ENCODE data around the gene TNRC6A. TPM values are rescaled to one million over a fixed set of nuclear protein-coding genes. Genes with fewer than 3 reads are reported as not detected.
A peak's percentile ranks its signal among the peaks of the same experiment; 100 is the strongest.

The TNRC6A gene
- total RNA-seq, 1 experiment from 2014 or later: 20.3 TPM

DNA sequence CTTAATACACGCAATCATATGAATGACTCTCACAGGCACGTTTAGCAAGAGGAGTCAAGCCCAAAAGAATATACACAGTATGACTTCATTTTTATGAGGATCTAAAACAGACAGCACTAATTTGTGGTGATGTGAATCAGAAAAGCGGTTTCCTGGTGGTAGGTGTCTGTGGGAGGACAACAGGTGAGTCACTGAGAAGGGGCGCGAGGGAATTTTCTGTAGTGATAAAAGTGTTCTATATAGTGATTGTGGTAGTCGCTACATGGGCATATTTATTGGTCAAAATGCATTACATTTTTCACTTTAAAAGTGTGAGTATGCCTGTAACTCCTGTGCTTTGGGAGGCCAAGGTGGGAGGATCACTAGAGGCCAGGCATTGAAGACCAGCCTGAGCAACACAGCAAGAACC lies 7.6 kb upstream of the TNRC6A start:
- CTCF ChIA-PET: no interaction called here
- no peak for TF ChIP-seq EZH2phosphoT487 (IDR thresholded peaks at IDR 0.05; ENCODE audit: borderline replicate concordance, low read length)
- no peak for TF ChIP-seq EZH2 (IDR thresholded peaks at IDR 0.05; ENCODE audit: low read length, unreplicated experiment)
- TF ChIP-seq, protein P1, sequence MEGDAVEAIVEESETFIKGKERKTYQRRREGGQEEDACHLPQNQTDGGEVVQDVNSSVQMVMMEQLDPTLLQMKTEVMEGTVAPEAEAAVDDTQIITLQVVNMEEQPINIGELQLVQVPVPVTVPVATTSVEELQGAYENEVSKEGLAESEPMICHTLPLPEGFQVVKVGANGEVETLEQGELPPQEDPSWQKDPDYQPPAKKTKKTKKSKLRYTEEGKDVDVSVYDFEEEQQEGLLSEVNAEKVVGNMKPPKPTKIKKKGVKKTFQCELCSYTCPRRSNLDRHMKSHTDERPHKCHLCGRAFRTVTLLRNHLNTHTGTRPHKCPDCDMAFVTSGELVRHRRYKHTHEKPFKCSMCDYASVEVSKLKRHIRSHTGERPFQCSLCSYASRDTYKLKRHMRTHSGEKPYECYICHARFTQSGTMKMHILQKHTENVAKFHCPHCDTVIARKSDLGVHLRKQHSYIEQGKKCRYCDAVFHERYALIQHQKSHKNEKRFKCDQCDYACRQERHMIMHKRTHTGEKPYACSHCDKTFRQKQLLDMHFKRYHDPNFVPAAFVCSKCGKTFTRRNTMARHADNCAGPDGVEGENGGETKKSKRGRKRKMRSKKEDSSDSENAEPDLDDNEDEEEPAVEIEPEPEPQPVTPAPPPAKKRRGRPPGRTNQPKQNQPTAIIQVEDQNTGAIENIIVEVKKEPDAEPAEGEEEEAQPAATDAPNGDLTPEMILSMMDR (conservative IDR thresholded peaks at IDR 0.05; ENCODE audit: low read depth, low read length): no peak
- peaks cover 6% of the 10 kb centered on the region; the same call in 1 of the 2 replicates for H3K4me1 ChIP-seq (ENCODE audit: insufficient read depth, low read length)
- H3K9ac ChIP-seq (ENCODE audit: low read length): no peak overlapping the region
- H3K9me3 ChIP-seq (ENCODE audit: low read length): no peaks in the 10 kb centered on the region
- no peaks in the 10 kb centered on the region for H3K9me2 ChIP-seq (replicated peaks; ENCODE audit: low read length)
- H2AFZ ChIP-seq (ENCODE audit: low read length): no peak overlapping the region
- POLR2A ChIA-PET (ENCODE audit: unreplicated experiment): no interaction called here
- H3K4me2 ChIP-seq (ENCODE audit: low read length): no peak overlapping the region
- H4K20me1 ChIP-seq (ENCODE audit: low read length): no peaks in the 10 kb centered on the region
- DNase-seq (peak; percentile 58), ATAC-seq (no peak)
- no peaks in the 10 kb centered on the region for H3K79me2 ChIP-seq (ENCODE audit: low read length)
- no peaks in the 10 kb centered on the region for H3F3A ChIP-seq (ENCODE audit: low read length, unreplicated experiment)
- H3K27me3 ChIP-seq (ENCODE audit: low read length): no peaks in the 10 kb centered on the region
- no peak overlapping the region for H3K4me3 ChIP-seq (ENCODE audit: low read length)
- H3K36me3 ChIP-seq (ENCODE audit: low read depth, low read length): no peaks in the 10 kb centered on the region
- no TSS peak for BruUV-seq (replicated peaks)
- H3K27ac ChIP-seq (ENCODE audit: low read length): no peak overlapping the region
- intact Hi-C loops (cut with micrococcal nuclease): no loop called here

DNA sequence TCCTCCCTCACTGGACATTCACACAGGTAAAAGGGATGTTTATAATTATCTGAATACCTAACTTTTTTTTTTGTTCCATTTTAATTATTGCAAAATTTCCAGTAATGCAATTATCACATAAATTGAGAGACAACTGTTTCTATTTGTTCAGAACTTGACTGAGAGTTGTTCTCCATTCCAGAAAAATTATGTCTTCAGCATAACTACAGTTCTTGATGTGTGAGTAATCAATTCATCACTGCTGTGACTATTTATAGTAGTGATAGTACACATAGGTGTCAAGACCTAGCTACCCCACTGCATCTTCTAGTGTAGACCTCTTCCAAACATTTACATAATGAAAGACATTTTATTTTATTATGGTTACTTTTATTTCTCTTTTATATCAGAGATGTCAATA lies 5.8 kb upstream of the TNRC6A start:
- no peaks in the 10 kb centered on the region for H3K9me2 ChIP-seq (replicated peaks; ENCODE audit: low read length)
- no peak overlapping the region for H3K4me3 ChIP-seq (ENCODE audit: low read length)
- H3K36me3 ChIP-seq (ENCODE audit: low read depth, low read length): no peaks in the 10 kb centered on the region
- TF ChIP-seq EZH2 (IDR thresholded peaks at IDR 0.05; ENCODE audit: low read length, unreplicated experiment): no peak
- TF ChIP-seq EZH2phosphoT487 (IDR thresholded peaks at IDR 0.05; ENCODE audit: borderline replicate concordance, low read length): no peak
- TF ChIP-seq, protein P1 (conservative IDR thresholded peaks at IDR 0.05; ENCODE audit: low read depth, low read length): no peak
- intact Hi-C loops (cut with micrococcal nuclease): no loop called here
- H3K27me3 ChIP-seq (ENCODE audit: low read length): no peaks in the 10 kb centered on the region
- H2AFZ ChIP-seq (ENCODE audit: low read length): no peak overlapping the region
- H3K9me3 ChIP-seq (ENCODE audit: low read length): no peaks in the 10 kb centered on the region
- peaks cover 9% of the 10 kb centered on the region for H3K4me1 ChIP-seq (ENCODE audit: insufficient read depth, low read length)
- H3F3A ChIP-seq (ENCODE audit: low read length, unreplicated experiment): no peaks in the 10 kb centered on the region
- H3K79me2 ChIP-seq (ENCODE audit: low read length): peaks cover 2% of the 10 kb centered on the region
- no peak overlapping the region for H3K27ac ChIP-seq (ENCODE audit: low read length)
- H3K4me2 ChIP-seq (ENCODE audit: low read length): no peak overlapping the region
- DNase-seq (peak; percentile 40), ATAC-seq (peak; percentile 22; the same call in 1 of the 2 replicates)
- ChIA-PET CTCF (no interaction called here), POLR2A (ENCODE audit: unreplicated experiment) (no interaction called here)
- no TSS peak for BruUV-seq (replicated peaks)
- H3K9ac ChIP-seq (ENCODE audit: low read length): no peak overlapping the region
- no peaks in the 10 kb centered on the region for H4K20me1 ChIP-seq (ENCODE audit: low read length)

DNA sequence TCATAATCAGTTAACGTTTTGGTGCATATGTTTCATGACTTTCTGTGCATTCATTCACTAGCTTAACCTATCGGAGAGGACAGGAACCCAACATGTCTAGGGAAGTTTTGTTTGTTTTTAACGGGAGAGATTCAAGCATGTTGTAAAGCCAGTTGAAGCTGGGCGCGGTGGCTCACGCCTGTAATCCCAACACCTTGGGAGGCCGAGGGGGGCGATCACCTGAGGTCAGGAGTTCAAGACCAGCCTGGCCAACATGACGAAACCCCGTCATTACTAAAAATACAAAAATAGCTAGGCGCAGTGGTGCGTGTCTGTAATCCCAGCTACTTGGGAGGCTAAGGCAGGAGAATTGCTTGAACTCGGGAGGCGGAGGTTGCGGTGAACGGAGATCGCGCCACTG lies 1.4 kb upstream of the TNRC6A start:
- no TSS peak for BruUV-seq (replicated peaks)
- POLR2A ChIA-PET (ENCODE audit: unreplicated experiment): no interaction called here

More for the DNA sequence above, 1.4 kb upstream of the TNRC6A start:
- Histone ChIP-seq H3K9me2 (replicated peaks; ENCODE audit: low read length) (no peaks in the 10 kb centered on the region), H3K36me3 (ENCODE audit: low read depth, low read length) (peaks cover 7% of the 10 kb centered on the region; the same call in 1 of the 2 replicates), H3K27ac (ENCODE audit: low read length) (no peak overlapping the region), H4K20me1 (ENCODE audit: low read length) (peaks cover 10% of the 10 kb centered on the region; the same call in 1 of the 2 replicates), H3F3A (ENCODE audit: low read length, unreplicated experiment) (no peaks in the 10 kb centered on the region), H3K9ac (ENCODE audit: low read length) (no peak overlapping the region), H3K4me2 (ENCODE audit: low read length) (no peak overlapping the region), H3K4me3 (ENCODE audit: low read length) (no peak overlapping the region), H2AFZ (ENCODE audit: low read length) (no peak overlapping the region), H3K4me1 (ENCODE audit: insufficient read depth, low read length) (peaks cover 22% of the 10 kb centered on the region), H3K79me2 (ENCODE audit: low read length) (peaks cover 40% of the 10 kb centered on the region), H3K9me3 (ENCODE audit: low read length) (no peaks in the 10 kb centered on the region), H3K27me3 (ENCODE audit: low read length) (no peaks in the 10 kb centered on the region)
- no peak for DNase-seq
- no peak for ATAC-seq
- CTCF ChIA-PET: no interaction called here
- TF ChIP-seq, protein P1 (conservative IDR thresholded peaks at IDR 0.05; ENCODE audit: low read depth, low read length): no peak
- TF ChIP-seq EZH2phosphoT487 (IDR thresholded peaks at IDR 0.05; ENCODE audit: borderline replicate concordance, low read length) (no peak), EZH2 (IDR thresholded peaks at IDR 0.05; ENCODE audit: low read length, unreplicated experiment) (no peak)
- intact Hi-C loops (cut with micrococcal nuclease): loop anchor here (2.0 kb wide), 1 partner anchor 27 kb away; no protein-coding TSS in a partner anchor

Measured in PC-3 (cell line).